GM19193 (cell line): Measurements from ENCODE around the gene GSTK1.

ENCODE experiments used
- POLR2A ChIP-seq: IDR thresholded peaks from 4 replicates; pipeline ENCODE4 v1.6.1; 2011; ENCODE audit not compliant: insufficient read depth, insufficient read length; ENCODE audit errors: extremely low read depth

The GSTK1 gene

DNA sequence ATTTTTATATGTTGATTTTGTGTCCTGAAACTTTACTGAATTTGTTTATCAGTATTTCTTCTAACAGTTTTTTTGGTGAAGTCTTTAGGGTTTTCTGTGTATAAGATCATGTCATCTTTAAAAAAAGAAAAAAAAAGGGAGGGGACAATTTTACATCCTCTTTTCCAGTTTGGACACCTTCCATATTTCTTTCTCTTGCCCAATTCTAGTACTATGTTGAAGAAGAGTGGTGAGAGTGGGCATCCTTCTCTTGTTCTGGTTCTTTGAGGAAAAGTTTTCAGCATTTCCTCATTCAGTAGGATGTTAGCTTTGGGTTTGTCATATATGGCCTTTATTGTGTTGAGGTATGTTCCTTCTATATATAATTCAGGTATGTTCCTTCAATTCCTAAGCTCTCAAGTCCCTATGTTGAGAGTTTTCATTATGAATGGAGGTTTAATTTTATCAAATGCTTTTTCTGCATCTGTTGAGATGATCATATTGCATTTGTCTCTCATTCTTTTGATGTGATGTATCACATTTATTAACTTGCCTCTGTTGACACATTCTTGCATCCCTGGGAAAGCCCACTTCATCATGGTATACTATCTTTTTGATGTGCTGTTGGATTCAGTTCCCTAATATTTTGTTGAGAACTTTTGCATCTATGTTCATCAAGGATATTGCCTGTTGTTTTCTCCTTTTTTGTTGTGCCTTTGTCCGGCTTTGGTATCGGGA is 29.3 kb upstream of the GSTK1 start:
- TF ChIP-seq POLR2A: no peak

DNA sequence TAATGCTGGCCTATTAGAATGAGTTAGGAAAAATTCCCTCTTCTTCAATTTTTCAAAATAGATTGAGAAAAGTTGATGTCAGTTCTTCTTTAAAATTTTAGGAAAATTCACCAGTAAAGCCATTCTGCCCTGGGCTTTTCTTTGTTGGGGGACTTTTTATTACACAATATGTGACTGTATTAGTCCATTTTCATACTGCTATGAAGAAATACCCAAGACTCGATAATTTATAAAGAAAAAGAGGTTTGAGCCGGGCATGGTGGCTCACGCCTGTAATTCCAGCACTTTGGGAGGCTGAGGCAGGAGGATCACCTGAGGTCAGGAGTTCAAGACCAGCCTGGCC is 28.7 kb upstream of the GSTK1 start:
- TF ChIP-seq POLR2A: no peak

DNA sequence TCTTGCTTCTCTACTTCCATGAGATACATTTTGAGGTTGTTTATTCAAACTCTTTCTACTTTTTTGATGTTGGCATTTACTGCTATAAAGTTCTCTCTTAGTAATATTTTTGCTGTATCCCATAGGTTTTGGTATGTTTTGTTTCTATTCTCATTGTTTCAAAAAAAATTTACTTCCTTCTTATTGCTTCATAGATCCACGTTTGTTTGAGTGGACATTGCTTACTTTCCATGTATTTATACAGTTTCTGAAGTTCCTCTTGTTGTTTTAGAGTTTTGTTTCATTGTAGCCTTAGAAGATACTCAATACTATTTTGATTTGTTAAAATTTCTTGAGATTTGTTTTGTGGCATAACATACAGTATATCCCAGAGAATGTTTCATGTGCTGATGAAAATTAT is 27.7 kb upstream of the GSTK1 start:
- TF ChIP-seq POLR2A: no peak

DNA sequence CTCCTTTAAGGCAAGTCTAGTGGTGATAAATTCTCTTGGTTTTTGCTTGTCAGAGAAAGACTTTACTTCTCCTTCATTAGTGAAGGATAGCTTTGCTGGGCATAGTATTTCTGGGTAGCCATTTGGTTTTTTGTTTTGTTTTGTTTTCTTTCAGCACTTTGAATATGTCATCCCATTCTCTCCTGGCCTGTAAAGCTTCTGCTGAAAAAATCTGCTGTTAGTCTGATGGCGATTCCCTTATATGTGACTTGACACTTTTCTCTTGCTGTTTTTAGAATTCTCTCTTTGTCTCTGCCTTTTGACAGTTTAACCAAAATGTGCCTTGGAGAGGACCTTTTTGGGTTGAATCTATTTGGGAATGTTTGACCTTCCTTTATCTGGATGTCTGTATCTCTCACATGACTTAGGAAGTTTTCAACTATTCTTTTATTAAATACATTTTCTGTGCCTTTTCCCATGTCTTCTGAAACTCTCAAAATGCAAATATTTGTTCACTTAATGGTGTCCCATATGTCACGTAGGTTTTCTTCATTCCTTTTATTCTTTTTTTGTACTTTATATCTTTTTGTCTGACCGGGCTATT is 26.7 kb upstream of the GSTK1 start:
- TF ChIP-seq POLR2A: no peak

DNA sequence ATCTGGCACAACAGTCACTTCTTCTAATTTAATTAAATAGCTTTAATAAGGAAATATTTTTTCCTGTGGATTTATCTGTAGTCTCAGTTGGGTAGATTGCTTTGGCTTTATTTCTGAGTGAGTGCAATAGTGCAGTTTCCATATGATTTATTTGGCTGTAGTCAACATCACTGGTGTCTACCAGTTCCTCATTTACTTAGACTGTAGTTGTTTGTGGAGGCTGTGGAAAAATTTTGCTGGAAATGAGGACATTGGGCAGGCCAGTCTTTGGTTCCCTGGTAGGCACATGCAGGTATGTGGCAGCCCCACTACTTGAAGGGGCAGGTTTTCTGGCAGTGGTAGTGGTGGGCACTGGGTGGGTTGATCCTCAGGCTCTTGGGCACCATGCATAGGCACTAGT is 25.9 kb upstream of the GSTK1 start:
- no peak for TF ChIP-seq POLR2A

DNA sequence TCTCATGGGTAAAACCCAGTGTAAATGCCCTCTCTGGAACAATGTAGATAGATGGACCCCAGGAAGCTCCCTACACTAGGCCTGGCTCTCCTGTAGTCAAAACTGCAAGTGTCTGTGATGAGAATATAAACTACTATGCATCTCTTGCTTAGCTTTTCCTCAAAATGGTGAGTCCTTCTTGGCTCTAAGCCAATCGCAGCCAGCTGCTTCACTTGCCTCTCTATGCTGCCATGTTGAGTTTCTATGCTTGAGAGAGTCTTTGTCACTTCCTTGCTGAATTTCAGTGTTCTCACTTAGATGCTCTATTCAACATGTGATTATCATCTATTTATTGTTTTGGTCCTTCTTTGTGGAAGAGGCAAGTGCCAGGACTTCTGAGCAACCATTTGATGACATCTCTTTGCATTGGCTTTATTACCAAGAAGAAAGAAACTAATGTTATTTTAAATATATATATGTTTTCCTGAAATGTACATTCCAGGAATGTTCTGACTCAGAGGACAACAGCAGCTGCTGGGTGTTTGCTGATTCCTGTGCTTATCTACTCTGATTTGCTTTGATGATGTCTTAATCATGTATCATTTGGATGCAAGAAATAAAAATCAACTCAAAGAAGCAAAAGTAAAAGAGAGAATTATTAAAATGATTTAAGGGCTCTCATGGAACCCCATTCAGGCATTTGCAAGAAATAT is 24.8 kb upstream of the GSTK1 start:
- TF ChIP-seq POLR2A: no peak

DNA sequence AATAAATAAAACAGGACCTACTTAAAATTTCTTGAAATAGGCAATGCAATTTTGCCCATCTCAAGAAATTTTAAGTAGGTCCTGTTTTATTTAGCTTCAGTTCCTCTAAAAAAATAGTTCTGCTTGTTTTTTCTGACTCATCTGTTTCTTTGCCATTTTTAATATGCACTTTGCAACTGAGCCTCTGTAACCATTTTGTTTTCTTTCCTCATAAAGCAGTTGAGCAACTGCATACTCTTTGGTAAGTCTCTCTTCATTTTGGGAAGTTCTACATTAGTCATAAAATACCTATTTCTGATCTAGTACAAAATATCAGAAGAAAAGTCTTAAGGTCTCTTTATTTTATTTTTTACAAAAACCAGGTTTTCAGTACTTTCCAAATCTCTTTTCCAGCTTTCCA is 23.4 kb upstream of the GSTK1 start:
- no peak for TF ChIP-seq POLR2A

DNA sequence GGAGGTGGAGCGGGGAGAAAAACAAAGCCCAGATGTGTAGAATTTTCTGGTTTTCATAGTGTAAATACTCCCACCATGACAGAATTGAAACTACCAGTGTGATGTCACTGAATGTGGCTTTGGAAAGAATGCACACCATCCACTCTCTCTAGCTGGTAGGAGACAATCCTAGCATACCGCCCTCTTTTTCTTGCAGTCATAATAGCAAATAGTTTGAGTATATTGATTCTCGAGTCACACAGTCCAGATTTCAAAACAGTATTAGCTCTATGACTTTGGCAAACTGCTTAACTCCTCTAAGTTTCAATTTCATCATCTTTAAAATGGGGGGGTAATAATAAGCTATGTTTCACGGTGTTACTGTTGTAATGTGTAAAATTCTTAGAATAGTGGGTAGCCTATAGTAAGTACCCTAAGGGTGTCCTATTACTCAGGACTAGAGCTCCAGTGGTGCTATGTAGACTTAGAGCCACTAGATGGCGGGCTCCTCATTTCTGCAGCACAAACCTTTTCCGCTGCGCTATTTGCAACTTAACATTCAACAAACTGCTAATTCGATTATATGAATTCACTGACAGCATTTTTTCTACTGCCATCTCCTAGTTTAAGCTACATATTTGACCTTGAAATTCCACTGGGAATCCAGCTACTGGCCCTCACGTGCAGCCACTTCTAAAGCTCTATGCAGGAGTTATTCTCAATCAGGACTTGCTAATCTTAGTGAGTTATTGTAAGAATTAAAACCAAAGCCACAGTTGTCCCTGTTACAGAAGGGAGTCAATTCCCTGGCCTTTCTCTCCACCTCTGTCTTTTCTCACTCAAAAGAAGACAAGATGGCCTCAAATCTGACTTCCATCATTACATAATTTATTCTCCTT is 22.7 kb upstream of the GSTK1 start:
- TF ChIP-seq POLR2A: no peak

DNA sequence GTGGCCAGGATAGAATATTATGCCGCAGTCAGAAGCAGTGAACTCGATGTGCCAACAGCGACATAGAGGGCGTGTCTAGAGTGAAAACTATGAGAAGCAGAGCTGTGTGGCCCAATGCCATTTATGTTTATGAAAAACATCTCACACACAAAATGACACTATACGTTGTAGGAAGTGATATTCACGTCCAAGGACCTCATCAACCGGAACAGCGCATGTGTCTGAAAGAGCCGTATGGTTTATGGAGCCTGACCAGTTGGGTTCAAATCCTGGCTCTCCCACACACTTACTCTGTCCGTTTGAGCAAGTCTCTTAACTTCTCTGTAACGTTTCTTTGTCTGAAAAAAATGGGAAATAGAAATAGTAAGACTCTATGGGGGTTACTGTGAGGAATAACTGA is 20.9 kb upstream of the GSTK1 start:
- no peak for TF ChIP-seq POLR2A

DNA sequence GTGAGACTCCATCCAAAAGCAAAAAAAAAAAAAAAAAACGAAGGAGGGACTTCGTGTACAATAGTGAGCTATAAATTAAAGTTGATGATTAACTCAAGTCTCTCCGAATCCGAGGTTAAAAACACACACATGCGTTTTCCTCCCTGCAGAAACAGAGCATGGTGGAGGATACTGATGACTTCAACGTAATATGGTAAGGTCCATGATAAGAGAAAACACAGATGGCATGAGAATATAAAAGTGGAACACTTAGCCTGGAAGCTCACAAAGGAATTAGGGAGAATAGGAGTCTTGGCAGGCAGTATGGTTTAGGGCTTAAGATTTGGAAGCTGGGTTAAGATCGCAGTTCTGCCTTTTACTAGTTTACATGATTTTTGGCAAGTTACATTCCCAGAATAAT is 20.1 kb upstream of the GSTK1 start:
- no peak for TF ChIP-seq POLR2A

DNA sequence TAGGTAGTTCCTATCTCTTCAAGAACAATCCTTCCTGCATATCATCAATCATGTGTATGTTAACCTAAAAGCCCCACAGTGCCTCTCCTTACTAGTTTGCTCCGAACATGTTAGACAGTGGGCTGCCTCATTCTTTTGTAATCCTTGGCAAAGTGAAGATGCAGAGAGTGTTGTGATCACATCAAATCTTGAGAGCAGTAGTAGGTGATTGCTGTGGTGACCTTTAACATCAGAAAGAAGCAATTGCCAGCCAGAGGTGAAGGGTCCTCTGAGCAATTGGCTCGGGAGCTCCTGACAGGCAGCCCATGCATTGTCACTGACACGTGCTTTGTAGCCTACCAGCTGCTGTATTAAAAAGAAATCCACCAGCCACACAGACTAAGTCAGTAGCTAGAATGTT is 19.6 kb upstream of the GSTK1 start:
- no peak for TF ChIP-seq POLR2A

DNA sequence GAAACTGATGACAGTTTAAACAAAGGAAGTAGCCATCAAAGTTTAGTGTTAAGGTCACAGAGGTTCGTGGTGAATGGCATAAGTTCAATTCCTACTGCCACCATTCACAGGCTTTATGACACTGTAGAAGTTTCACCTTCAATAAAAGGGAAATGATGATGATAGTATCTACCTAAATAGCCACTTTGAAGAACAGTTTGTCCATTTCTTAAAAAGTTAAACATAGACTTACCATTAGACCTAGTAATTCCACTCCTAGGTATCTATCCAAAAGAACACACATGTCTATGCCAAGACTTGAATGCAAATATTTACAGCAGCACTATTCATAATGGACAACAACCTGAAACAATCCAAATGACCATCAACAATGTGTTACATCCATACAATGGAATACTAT is 18.9 kb upstream of the GSTK1 start:
- TF ChIP-seq POLR2A: no peak

DNA sequence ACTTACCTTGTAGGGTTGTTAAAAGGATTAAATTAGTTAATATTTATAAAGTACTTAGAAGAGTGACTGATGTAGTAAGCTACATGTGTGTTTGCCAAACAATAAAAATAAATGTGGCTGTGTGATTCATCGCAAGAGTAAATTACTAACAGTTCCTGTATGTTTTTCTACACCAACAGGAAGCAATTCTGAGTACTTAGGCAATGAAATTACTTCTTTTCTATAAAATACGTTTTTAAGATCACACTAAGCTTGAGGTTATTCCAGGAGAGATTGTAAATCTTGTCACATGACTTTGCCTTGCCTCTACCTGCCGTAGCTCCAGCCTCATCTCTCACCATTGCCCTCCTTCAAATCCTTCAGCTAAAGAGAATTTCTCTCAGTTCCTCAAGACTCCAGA is 18.1 kb upstream of the GSTK1 start:
- no peak for TF ChIP-seq POLR2A

DNA sequence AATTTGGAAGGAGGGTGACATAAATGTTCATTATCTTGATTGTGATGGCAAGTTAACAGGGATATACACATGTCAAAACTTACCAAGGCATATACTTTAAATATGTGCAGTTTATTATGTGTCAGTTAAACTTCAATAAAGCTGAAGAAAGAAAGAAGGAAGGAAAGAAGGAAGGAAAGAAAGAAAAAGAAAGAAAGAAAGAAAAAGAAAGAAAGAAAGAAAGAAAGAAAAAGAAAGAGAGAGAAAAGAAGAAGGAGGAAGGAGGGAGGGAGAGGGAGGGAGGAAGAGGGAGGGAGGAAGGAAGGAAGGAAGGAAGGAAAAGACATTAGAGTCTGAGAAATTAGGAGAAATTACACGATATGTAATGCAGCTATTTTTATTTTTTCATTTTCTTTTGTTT is 15.9 kb upstream of the GSTK1 start:
- TF ChIP-seq POLR2A: no peak

DNA sequence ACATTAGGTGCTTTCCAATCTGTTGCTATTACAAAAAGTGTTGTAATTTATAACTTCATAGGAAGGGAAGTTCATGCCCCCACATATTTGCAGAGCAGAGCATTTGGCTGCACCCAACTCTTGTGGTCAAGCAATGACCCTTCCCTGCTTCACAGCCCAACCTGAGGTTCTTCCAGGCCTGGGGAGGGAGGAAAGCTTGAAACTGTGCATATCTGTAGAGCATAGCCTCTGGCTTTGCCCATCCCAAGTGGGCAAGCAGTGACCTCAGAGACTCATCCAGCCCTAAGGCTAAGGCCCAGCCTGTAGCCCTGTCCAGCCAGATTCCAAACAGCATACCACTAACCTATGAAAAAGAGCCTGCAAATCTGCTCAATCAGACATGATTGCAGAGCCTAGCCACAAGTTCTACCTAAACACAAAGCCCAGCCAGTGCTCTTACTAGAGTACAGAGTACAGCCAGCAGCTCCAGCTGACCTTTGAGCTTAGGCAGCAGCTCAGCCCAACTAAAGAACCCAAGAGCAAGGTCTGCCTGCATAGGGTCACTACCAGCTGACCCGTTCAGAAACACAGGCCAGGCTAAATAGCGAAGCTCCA is 14.4 kb upstream of the GSTK1 start:
- TF ChIP-seq POLR2A: no peak
